H54 (cell line): Measurements from ENCODE around the gene VAT1.
A peak's percentile ranks its signal among the peaks of the same experiment; 100 is the strongest.

ENCODE experiments used
- DNase-seq: peaks from one replicate; pipeline ENCODE4 v3.0.0; 2011; ENCODE audit warnings: low spot score, mixed read lengths; ENCODE audit not compliant: insufficient read length
- FAIRE-seq: peaks from 3 replicates; lab custom pipeline; 2011; peaks lifted over from hg19 to GRCh38; lab: Jason Lieb, UNC
- POLR2A ChIP-seq: IDR thresholded peaks from 2 replicates; pipeline ENCODE4 v1.6.1; 2011; ENCODE audit warnings: low read depth, mild to moderate bottlenecking, low read length

VAT1 gene

DNA sequence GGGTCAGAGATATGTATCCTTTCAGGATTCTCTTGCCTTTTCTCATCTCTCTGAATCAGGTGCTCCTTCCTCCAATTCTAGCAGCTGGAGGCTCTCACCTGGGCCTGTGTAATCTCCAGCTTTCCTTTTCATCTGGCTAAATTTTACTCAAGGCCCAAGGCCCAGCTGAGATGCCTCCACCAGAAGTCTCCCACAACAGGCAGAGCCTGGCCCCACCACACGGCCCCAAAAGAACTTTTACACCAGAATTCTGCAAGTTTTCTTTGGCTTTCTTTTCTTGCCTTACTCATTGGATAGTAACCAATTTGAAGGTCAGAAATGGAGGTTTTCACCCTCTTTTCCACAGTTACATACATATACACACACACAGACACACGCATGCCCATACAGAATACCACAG, 17.5 kb upstream of the VAT1 start:
- FAIRE-seq (no peak), DNase-seq (no peak)
- no peak for TF ChIP-seq POLR2A

- DNase-seq (no peak), FAIRE-seq (no peak)
- TF ChIP-seq POLR2A: no peak
Observed at GRCh38 chr17:43034894-43035293, 12.7 kb upstream of the VAT1 start.

DNA sequence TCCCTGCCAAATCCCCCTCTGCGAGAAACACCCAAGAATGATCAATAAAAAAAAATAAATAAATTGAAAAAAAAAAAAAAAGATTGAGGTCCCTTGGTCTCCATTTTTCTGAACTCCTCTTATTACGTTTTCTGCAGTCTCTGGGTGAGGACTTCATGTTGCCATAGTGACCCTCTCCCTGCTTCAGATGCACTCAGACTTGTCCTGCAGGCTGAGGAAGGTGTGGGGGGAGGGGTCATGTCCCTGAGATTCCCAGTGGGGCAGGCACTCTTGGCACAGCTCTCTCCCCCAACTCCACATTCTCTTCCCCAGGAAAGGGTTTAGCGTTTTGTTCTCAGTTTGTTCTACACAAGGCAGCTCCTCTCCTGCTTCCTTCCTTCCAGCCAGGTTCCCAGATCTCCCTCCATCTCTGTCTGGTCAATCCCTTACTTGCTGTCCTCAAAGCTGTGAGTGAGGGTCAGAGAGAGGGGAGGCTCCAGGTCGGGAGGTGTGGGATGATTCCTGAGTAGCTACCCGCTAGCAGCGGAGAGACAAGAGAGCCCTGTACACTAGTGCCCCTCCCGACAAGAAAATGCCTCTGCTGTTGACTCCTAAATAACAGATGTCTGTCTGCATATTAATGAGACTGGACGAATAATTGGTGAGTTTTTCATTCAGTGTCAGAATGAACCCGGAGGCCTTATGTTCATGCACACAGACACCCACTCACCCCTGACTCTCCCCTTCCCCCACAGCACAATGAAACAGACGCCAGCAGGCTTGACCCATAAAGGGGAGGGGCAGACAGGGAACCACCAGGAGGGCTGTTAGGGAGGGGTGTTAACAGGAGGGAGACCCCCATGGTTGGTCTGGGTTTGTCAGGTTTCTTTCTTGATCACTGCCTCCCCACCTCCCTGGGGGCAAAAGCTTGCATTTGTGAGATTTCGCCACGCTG, 12.0 kb upstream of the VAT1 start:
- FAIRE-seq: no peak
- no peak for TF ChIP-seq POLR2A

DNA sequence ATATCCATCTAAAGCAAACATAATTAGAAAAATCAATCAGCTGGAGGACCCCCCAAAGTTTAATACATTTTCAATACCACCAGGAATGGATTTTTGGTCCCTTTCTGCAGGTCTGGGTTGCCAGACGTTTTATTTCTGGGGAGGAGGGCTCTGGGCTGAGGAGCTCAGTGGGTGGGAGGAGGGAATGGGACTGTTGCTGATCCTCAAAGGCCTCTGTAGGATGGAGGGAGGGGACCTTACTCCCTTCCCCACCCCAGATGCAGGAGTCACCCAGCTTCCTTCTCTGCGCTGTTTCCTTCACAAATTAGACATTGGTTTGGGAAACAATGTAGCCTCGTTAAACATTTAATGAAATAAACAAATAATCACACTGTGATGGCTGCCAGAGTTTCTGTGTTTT, 9.5 kb upstream of the VAT1 start:
- FAIRE-seq (no peak), DNase-seq (no peak)
- no peak for TF ChIP-seq POLR2A

More for the DNA sequence above, 12.0 kb upstream of the VAT1 start:
- DNase-seq: no peak

- DNase-seq (no peak), FAIRE-seq (no peak)
- no peak for TF ChIP-seq POLR2A
Observed at GRCh38 chr17:43030137-43030767, 8.1 kb upstream of the VAT1 start.

GRCh38 chr17:43028221-43028861, 6.2 kb upstream of the VAT1 start:
- DNase-seq: no peak
- TF ChIP-seq POLR2A: no peak
- no peak for FAIRE-seq

GRCh38 chr17:43027091-43028032, 5.2 kb upstream of the VAT1 start:
- no peak for TF ChIP-seq POLR2A
- FAIRE-seq: no peak
- no peak for DNase-seq

- no peak for DNase-seq
- no peak for TF ChIP-seq POLR2A
- no peak for FAIRE-seq
Observed at GRCh38 chr17:43026595-43026994, 4.4 kb upstream of the VAT1 start.

- no peak for TF ChIP-seq POLR2A
- FAIRE-seq (no peak), DNase-seq (no peak)
Observed at GRCh38 chr17:43025766-43026537, 3.8 kb upstream of the VAT1 start.

DNA sequence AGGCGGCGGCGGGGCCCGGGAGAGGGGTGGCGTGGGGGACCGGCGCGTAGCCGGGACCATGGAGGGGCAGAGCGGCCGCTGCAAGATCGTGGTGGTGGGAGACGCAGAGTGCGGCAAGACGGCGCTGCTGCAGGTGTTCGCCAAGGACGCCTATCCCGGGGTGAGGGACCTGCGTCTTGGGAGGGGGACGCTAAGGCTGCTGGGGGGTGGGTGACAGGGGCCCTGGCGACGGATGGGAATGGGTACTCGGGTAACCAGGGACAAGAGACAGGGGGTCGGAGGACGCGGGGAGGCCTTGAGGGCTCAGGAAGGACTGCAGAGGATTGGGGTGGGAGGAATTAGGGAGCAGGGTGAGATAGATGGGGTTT, 3.1 kb upstream of the VAT1 start:
- no peak for TF ChIP-seq POLR2A
- FAIRE-seq (no peak), DNase-seq (no peak)

DNA sequence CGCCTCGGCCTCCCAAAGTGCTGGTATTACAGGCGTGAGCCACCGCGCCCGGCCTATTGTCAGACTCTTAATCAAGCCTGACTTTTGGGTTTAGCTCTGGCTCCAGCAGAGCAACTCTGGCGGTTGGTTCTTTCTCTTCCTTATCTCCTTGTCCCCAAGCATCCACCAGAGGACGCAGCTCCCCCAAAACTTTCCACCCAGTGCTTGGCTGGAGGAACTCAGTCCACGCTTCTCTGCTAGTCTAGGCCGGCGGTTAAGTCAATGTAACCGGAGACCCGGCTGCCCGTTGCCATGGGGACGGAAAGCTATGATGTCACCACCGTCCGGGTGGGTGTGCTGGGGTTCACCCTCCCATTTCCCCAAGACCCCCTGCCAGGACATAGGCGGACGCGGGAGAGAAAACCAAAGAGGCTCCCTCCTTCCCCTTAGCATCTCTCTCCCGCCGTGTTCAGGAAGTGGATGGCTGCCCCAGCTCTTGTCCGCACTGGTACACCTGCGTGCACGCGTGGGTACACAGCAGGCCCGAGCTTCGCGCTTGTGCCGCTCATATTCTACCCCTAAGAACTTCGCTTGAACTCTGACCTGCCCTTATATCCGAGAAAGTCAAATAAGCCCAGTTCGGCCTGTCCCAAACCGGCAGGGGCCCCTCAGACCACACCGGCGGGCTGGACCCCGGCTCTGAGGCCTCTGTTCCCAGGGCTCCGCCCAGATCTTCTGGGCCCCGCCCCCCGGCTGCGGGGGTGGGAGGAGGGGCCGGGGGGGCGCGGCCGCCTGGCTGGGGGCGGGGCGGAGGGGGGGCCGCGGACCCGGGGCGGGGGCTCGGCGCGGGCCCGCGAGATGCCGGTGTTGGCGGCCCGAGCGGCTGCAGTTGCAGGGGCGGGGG, 2.5 kb upstream of the VAT1 start, which contains the start of gene RND2:
Gene RND2, plus strand, starts transcription at position 825 of the 883 bp plus-strand sequence. CDS start 117 bp downstream, outside the sequence.
- FAIRE-seq: no peak
- no peak for TF ChIP-seq POLR2A

More for the DNA sequence above, 2.5 kb upstream of the VAT1 start, which contains the start of gene RND2:
- peak; percentile 100 for DNase-seq
